ENCODE measurements around the gene COG8. TPM values are rescaled to one million over a fixed set of nuclear protein-coding genes. Genes with fewer than 3 reads are reported as not detected.

COG8 gene
- total and polyA plus RNA-seq, 4 donors, result 5.3 to 29.4 (median 19.0) TPM

DNA sequence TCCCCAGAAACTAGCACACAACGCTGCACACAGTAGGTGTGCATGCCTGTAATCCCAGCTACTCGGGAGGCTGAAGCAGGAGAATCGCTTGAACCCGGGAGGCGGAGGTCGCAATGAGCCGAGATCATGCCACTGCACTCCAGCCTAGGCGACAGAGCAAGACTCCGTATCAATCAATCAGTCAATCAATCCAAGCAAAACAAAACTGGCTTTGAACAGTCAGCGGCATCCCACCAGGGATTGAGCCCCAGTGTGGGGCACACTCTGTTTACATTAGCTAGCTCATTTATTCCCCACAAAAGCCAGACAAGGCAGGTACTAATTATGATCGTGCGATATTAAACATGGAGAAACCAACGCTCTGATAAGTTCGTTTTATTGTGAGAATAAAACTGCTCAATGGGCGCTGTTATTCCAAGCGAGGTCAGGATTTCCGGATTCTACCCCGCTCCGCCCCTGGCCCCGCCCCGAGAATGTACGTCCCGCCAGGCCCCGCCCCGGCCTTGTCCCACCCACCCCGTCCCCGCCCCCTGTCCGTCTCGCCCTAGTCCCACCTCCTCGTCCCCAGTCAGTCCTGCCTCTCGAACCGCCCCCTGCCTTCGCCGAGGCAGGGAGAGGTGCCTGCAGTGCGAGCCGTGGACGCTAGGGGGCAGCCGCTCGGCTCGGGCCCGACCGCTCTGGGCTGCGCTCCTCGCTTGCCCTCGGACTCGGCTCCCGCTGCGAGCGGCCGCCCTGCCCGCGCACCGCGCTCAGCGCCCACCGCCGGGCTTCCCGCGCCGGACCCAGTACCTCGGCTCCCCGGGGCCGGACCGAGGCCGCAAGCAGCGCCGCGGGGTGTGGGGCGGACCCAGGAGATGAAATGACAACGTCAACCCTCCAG, 28.5 kb downstream of the COG8 start, which contains the start of gene VPS4A:
Gene VPS4A, plus strand, starts transcription at position 698 of the 880 bp plus-strand sequence. Its CDS starts 162 bp downstream, at position 860.
- WGBS, 2 donors, result 9 to 10% methylated on average over 60 to 70 of the region's 70 CpGs
- H3K27ac ChIP-seq (ENCODE audit: low read depth in 1 of 2, low read length in 2 of 2), result peak within 1 kb of the TSS in 1 of 2 donors; percentile 74
- DNase-seq (peak; percentile 97 to 99), ATAC-seq (ENCODE audit: low FRiP score) (peak; percentile 100)
- no peaks in the 10 kb centered on the region for H3K36me3 ChIP-seq (ENCODE audit: control insufficient read depth in 1 of 2, insufficient read depth in 2 of 2, low read length in 1 of 2)
- no peaks in the 10 kb centered on the region for H3K9me3 ChIP-seq (ENCODE audit: control insufficient read depth, low read length)
- peak within 1 kb of the TSS; percentile 64 to 80 for H3K4me3 ChIP-seq (ENCODE audit: low read length in 2 of 2)
- H3K27me3 ChIP-seq (ENCODE audit: control insufficient read depth in 1 of 2, insufficient read depth in 2 of 2, low read length in 1 of 2), result no peaks in the 10 kb centered on the region
- intact Hi-C loops (cut with DNase I), result no loop called here
- H3K4me1 ChIP-seq (ENCODE audit: control insufficient read depth in 1 of 2, insufficient read depth in 2 of 2, low read length in 2 of 2), result no peaks in the 10 kb centered on the region

DNA sequence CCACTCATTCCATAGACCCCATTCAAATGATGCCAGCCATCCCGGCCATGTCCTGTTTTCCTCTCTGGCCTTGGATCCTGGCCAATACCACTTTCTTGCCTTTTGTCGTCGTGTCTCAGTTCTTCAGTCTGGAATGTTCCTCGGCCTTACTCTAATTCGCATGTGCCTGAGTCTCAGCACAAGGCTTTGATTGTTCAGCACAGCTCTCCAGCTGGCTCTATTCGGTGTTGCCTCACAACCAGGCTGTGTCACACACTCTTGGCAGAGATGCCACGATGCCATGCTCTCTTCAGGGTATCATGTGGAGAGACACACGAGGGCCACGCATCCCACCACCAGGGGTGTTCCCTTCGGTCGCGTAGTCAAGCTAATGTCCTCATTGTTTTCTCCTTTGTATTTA, 30.0 kb downstream of the COG8 start:
- H3K4me3 ChIP-seq (ENCODE audit: low read length in 2 of 2), result no peak overlapping the region
- ATAC-seq (ENCODE audit: low FRiP score) (no peak), DNase-seq (peak in 1 of 2 donors; percentile 58)
- H3K4me1 ChIP-seq (ENCODE audit: control insufficient read depth in 1 of 2, insufficient read depth in 2 of 2, low read length in 2 of 2), result no peaks in the 10 kb centered on the region
- intact Hi-C loops (cut with DNase I), result no loop called here
- no peaks in the 10 kb centered on the region for H3K9me3 ChIP-seq (ENCODE audit: control insufficient read depth, low read length)
- H3K36me3 ChIP-seq (ENCODE audit: control insufficient read depth in 1 of 2, insufficient read depth in 2 of 2, low read length in 1 of 2), result no peaks in the 10 kb centered on the region
- 66 to 67% methylated on average over 12 of the region's 12 CpGs for WGBS, 2 donors
- H3K27me3 ChIP-seq (ENCODE audit: control insufficient read depth in 1 of 2, insufficient read depth in 2 of 2, low read length in 1 of 2), result no peaks in the 10 kb centered on the region
- H3K27ac ChIP-seq (ENCODE audit: low read depth in 1 of 2, low read length in 2 of 2), result no peak overlapping the region

DNA sequence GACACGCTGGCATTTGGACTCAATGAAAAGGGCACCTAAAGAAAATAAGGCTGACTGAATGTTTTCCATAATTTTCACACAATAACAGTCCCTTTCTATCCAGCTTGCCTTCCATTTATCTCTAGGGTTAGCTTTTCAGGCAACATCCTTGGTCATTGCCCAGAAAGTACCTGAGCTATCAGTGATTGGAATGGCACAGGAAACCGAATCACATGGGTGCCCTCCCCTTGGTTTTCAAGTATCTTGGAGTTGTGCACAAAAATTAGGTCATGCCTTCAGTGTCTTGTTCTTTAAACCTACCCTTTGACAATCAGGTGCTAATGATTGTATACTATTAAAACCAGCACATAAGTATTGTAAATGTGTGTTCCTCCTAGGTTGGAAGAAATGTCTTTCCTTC, 31.5 kb downstream of the COG8 start:
- Histone ChIP-seq H3K27ac (ENCODE audit: low read depth in 1 of 2, low read length in 2 of 2) (no peak overlapping the region), H3K27me3 (ENCODE audit: control insufficient read depth in 1 of 2, insufficient read depth in 2 of 2, low read length in 1 of 2) (no peaks in the 10 kb centered on the region), H3K9me3 (ENCODE audit: control insufficient read depth, low read length) (no peaks in the 10 kb centered on the region), H3K36me3 (ENCODE audit: control insufficient read depth in 1 of 2, insufficient read depth in 2 of 2, low read length in 1 of 2) (no peaks in the 10 kb centered on the region), H3K4me1 (ENCODE audit: control insufficient read depth in 1 of 2, insufficient read depth in 2 of 2, low read length in 2 of 2) (no peaks in the 10 kb centered on the region), H3K4me3 (ENCODE audit: low read length in 2 of 2) (no peak overlapping the region)
- ATAC-seq (ENCODE audit: low FRiP score) (no peak), DNase-seq (no peak)
- WGBS, 2 donors, result 89 to 92% methylated on average over 2 of the region's 2 CpGs
- intact Hi-C loops (cut with DNase I), result no loop called here

DNA sequence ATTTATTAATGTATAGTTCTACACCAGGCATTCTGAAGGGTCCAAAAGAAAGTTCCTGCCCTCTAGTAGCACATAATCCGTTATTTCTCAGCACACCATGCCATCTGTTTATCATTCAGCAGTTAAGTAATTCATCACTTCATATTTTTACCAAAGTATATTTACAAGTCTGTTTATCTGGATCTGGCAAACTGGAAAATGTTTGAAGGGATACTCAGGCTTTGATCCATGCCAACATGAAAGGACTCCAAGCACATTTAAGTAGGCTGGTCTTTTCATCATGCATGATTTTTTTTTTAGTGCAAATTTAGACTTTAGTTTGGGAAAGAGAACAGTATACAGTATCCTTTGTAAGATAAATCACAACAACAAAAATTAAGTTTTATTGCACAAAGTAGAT, 32.3 kb downstream of the COG8 start:
- DNase-seq, result no peak

DNA sequence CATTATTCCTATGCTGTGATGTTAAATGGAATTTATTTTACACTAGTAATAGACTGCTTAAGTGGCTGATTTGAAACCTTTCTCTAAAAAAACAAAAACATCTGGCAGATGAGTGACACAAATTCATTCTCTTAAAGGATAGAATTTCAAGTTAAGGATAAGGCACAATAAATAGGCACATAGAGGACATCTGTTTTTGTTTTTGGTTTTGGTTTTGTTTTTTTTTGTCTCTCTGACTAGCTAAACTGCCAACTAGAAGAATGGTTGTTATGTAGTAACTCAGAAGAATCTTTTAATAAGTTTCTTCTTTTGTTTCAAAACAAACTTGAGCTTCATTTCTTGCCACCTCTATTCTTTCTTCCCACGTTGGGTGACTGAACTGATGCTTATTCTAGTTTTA, 33.3 kb downstream of the COG8 start:
- no peak for DNase-seq
- ATAC-seq (ENCODE audit: low FRiP score), result no peak
- H3K36me3 ChIP-seq (ENCODE audit: control insufficient read depth in 1 of 2, insufficient read depth in 2 of 2, low read length in 1 of 2), result peaks cover 0 to 5% of the 10 kb centered on the region in 2 donors
- no peaks in the 10 kb centered on the region for H3K27me3 ChIP-seq (ENCODE audit: control insufficient read depth in 1 of 2, insufficient read depth in 2 of 2, low read length in 1 of 2)
- H3K27ac ChIP-seq (ENCODE audit: low read depth in 1 of 2, low read length in 2 of 2), result no peak overlapping the region
- 64 to 71% methylated on average over 1 of the region's 1 CpG for WGBS, 2 donors
- no peaks in the 10 kb centered on the region for H3K9me3 ChIP-seq (ENCODE audit: control insufficient read depth, low read length)
- intact Hi-C loops (cut with DNase I), result no loop called here
- H3K4me1 ChIP-seq (ENCODE audit: control insufficient read depth in 1 of 2, insufficient read depth in 2 of 2, low read length in 2 of 2), result no peaks in the 10 kb centered on the region
- no peak overlapping the region for H3K4me3 ChIP-seq (ENCODE audit: low read length in 2 of 2)

More for the DNA sequence above, 32.3 kb downstream of the COG8 start:
- Histone ChIP-seq H3K27ac (ENCODE audit: low read depth in 1 of 2, low read length in 2 of 2) (no peak overlapping the region), H3K4me1 (ENCODE audit: control insufficient read depth in 1 of 2, insufficient read depth in 2 of 2, low read length in 2 of 2) (no peaks in the 10 kb centered on the region), H3K9me3 (ENCODE audit: control insufficient read depth, low read length) (no peaks in the 10 kb centered on the region), H3K36me3 (ENCODE audit: control insufficient read depth in 1 of 2, insufficient read depth in 2 of 2, low read length in 1 of 2) (no peaks in the 10 kb centered on the region), H3K27me3 (ENCODE audit: control insufficient read depth in 1 of 2, insufficient read depth in 2 of 2, low read length in 1 of 2) (no peaks in the 10 kb centered on the region), H3K4me3 (ENCODE audit: low read length in 2 of 2) (no peak overlapping the region)
- intact Hi-C loops (cut with DNase I), result no loop called here
- ATAC-seq (ENCODE audit: low FRiP score), result no peak
- WGBS, 2 donors, result 59 to 83% methylated on average over 1 of the region's 1 CpG

DNA sequence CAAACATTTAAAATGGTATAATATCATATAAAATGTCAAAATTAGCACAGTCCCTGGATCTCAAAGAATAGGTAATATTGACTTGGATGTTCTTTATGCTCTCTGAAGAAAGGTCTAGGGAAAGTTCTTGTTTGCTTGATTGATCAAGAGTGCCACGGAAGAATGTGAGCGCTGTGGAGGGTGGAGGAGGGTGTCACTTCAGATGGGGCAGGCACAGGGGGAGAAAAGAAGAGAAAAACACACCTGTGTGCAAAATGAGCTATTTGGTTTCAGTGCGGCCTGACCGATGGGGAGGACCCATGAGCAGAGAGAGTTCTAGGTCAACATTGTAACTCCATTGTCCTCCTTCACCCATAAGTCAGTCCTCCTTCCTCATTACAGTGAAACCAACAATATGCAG, 37.1 kb downstream of the COG8 start:
- no peak overlapping the region for H3K27ac ChIP-seq (ENCODE audit: low read depth in 1 of 2, low read length in 2 of 2)
- H3K4me3 ChIP-seq (ENCODE audit: low read length in 2 of 2), result no peak overlapping the region
- 91 to 95% methylated on average over 4 of the region's 4 CpGs for WGBS, 2 donors
- peaks cover 0 to 7% of the 10 kb centered on the region in 2 donors for H3K36me3 ChIP-seq (ENCODE audit: control insufficient read depth in 1 of 2, insufficient read depth in 2 of 2, low read length in 1 of 2)
- H3K27me3 ChIP-seq (ENCODE audit: control insufficient read depth in 1 of 2, insufficient read depth in 2 of 2, low read length in 1 of 2), result no peaks in the 10 kb centered on the region
- no peak for ATAC-seq (ENCODE audit: low FRiP score)
- no peak for DNase-seq
- intact Hi-C loops (cut with DNase I), result no loop called here
- no peaks in the 10 kb centered on the region for H3K9me3 ChIP-seq (ENCODE audit: control insufficient read depth, low read length)
- no peaks in the 10 kb centered on the region for H3K4me1 ChIP-seq (ENCODE audit: control insufficient read depth in 1 of 2, insufficient read depth in 2 of 2, low read length in 2 of 2)

DNA sequence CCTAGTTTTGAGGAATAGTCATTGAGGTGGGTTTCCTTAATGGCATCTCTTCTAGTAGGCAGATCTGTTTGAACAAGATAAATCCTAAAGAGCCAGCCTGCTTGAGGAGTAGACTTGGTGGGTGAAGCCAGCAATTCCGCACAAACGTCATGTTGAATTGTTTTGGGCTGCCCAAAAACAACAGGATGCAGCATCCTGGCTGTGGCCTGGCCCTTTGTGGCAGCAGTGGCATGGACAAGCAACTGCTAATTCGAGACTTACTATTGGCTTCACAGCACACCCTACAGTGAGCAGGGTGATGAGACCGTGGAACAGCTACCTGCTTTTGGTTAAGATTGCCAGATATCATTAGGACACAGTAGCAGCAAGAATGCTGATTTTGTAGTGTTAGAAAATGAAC, 37.5 kb downstream of the COG8 start:
- Histone ChIP-seq H3K4me1 (ENCODE audit: control insufficient read depth in 1 of 2, insufficient read depth in 2 of 2, low read length in 2 of 2) (no peaks in the 10 kb centered on the region), H3K4me3 (ENCODE audit: low read length in 2 of 2) (no peak overlapping the region), H3K36me3 (ENCODE audit: control insufficient read depth in 1 of 2, insufficient read depth in 2 of 2, low read length in 1 of 2) (peaks cover 0 to 7% of the 10 kb centered on the region in 2 donors), H3K9me3 (ENCODE audit: control insufficient read depth, low read length) (no peaks in the 10 kb centered on the region), H3K27me3 (ENCODE audit: control insufficient read depth in 1 of 2, insufficient read depth in 2 of 2, low read length in 1 of 2) (no peaks in the 10 kb centered on the region), H3K27ac (ENCODE audit: low read depth in 1 of 2, low read length in 2 of 2) (no peak overlapping the region)
- ATAC-seq (ENCODE audit: low FRiP score) (no peak), DNase-seq (peak in 1 of 2 donors; percentile 51)
- intact Hi-C loops (cut with DNase I), result no loop called here
- WGBS, 2 donors, result 66 to 82% methylated on average over 4 of the region's 4 CpGs

DNA sequence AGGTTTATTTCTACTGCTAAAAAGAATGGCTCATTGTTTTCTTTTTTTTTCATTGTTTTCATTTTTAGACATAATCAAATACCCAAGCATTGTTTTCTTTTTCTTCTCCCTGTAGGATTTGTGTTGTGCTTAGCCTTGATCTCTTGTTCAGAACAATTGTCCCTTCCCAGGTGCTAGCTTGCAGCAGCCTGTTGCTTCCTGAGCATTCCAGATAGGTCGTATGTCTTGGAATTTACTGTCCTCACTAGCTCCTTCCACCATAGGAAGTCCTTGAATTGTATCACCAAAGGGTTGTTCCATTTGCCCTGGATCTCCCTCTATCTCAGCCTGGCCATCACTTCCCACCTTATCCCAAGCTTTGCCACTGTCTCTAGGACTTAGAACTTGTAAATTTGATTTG, 38.2 kb downstream of the COG8 start:
- intact Hi-C loops (cut with DNase I), result no loop called here
- H3K36me3 ChIP-seq (ENCODE audit: control insufficient read depth in 1 of 2, insufficient read depth in 2 of 2, low read length in 1 of 2), result peaks cover 0 to 7% of the 10 kb centered on the region in 2 donors
- H3K4me1 ChIP-seq (ENCODE audit: control insufficient read depth in 1 of 2, insufficient read depth in 2 of 2, low read length in 2 of 2), result no peaks in the 10 kb centered on the region
- DNase-seq, result no peak
- H3K27me3 ChIP-seq (ENCODE audit: control insufficient read depth in 1 of 2, insufficient read depth in 2 of 2, low read length in 1 of 2), result no peaks in the 10 kb centered on the region
- no peak overlapping the region for H3K4me3 ChIP-seq (ENCODE audit: low read length in 2 of 2)
- H3K27ac ChIP-seq (ENCODE audit: low read depth in 1 of 2, low read length in 2 of 2), result no peak overlapping the region
- 47 to 53% methylated on average over 1 of the region's 1 CpG for WGBS, 2 donors
- H3K9me3 ChIP-seq (ENCODE audit: control insufficient read depth, low read length), result no peaks in the 10 kb centered on the region
- no peak for ATAC-seq (ENCODE audit: low FRiP score)

DNA sequence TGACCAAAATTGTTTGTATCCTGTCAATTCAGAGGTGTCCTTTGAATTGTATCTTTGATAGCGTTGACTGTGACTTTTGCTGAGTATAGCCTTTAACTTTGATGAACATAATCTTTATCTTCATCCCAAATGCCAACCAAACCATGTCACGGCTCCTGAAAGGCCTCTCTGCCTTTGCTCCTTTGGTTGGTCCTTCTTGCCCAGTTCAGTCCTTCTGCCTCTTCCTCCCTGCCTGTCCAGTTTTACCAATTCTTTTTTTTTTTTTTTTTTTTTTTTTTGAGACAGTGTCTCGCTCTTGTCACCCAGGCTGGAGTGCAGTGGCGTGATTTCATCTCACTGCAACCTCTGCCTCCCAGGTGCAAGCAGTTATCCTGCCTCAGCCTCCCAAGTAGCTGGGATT, 41.1 kb downstream of the COG8 start:
- 94 to 99% methylated on average over 4 of the region's 4 CpGs for WGBS, 2 donors
- Histone ChIP-seq H3K27me3 (ENCODE audit: control insufficient read depth in 1 of 2, insufficient read depth in 2 of 2, low read length in 1 of 2) (no peaks in the 10 kb centered on the region), H3K9me3 (ENCODE audit: control insufficient read depth, low read length) (no peaks in the 10 kb centered on the region), H3K36me3 (ENCODE audit: control insufficient read depth in 1 of 2, insufficient read depth in 2 of 2, low read length in 1 of 2) (peaks cover 0 to 7% of the 10 kb centered on the region in 2 donors), H3K4me1 (ENCODE audit: control insufficient read depth in 1 of 2, insufficient read depth in 2 of 2, low read length in 2 of 2) (no peaks in the 10 kb centered on the region), H3K27ac (ENCODE audit: low read depth in 1 of 2, low read length in 2 of 2) (no peak overlapping the region), H3K4me3 (ENCODE audit: low read length in 2 of 2) (no peak overlapping the region)
- intact Hi-C loops (cut with DNase I), result no loop called here
- no peak for ATAC-seq (ENCODE audit: low FRiP score)
- no peak for DNase-seq

Measured in aorta (tissue), 5 donors.